B cell (primary cell): Measurements from ENCODE around the gene HABP2. TPM values are rescaled to one million over a fixed set of nuclear protein-coding genes. Genes with fewer than 3 reads are reported as not detected.

Experiments used
- ATAC-seq: fragments of 200-7000 bp; cut with Tn5 transposase; one replicate; pipeline ENCODE4 v1.10.0; 2021; ENCODE audit warnings: low read depth, mild to moderate bottlenecking, moderate number of reproducible peaks, moderate library complexity
- CTCF ChIA-PET: fragments of 350-600 bp; sonication (Branson Sonifier 250); formaldehyde crosslinking; loops from one replicate; lab custom pipeline; 2021; ENCODE audit warnings: antibody characterized with exemption, inconsistent platforms; lab: Charles Lee
- POLR2A ChIA-PET: fragments of 350-600 bp; sonication (Branson Sonifier 250); formaldehyde crosslinking; loops from one replicate; lab custom pipeline; 2021; ENCODE audit warnings: antibody characterized with exemption; lab: Charles Lee
- DNase-seq: peaks from one replicate; pipeline ENCODE4 v3.0.0; 2013
- H2AFZ ChIP-seq: 2 replicates; pipeline ENCODE4 v1.6.1; 2012; ENCODE audit warnings: mild to moderate bottlenecking, low read depth, low read length; ENCODE audit not compliant: insufficient read depth, poor library complexity, severe bottlenecking
- H3K27ac ChIP-seq, 2 donors: 1 replicate in 1 of 2; 2 replicates in 1 of 2; pipeline ENCODE4 v1.5.1; 2012 to 2013; ENCODE audit warnings: low read length in 2 of 2, mild to moderate bottlenecking in 2 of 2, moderate library complexity in 1 of 2
- H3K27me3 ChIP-seq, 4 experiments: fragments of 200-600 bp in 1 of 4; sonication (generic) in 1 of 4; replicated peaks in 1 of 4; 1 replicate in 2 of 4; 2 replicates in 2 of 4; pipeline versions ENCODE4 v1.6.1 to v1.7.0; 2013 to 2016; ENCODE audit warnings: low read length in 3 of 4, mild to moderate bottlenecking in 2 of 4, mixed read lengths in 1 of 4, moderate library complexity in 1 of 4; ENCODE audit not compliant: insufficient read depth in 4 of 4, control insufficient read depth in 3 of 4; ENCODE audit errors: control extremely low read depth in 1 of 4
- H3K36me3 ChIP-seq, 2 experiments: replicated peaks in 1 of 2; 1 replicate in 1 of 2; 2 replicates in 1 of 2; pipeline versions ENCODE4 v1.6.1 to v1.7.1; 2013; ENCODE audit warnings: low read length in 1 of 2; ENCODE audit not compliant: insufficient read depth in 2 of 2, control insufficient read depth in 1 of 2; ENCODE audit errors: control extremely low read depth in 1 of 2, extremely low read depth in 1 of 2
- H3K4me1 ChIP-seq, 2 donors: fragments of 200-600 bp in 1 of 2; sonication (generic) in 1 of 2; 1 replicate in 1 of 2; 2 replicates in 1 of 2; pipeline versions ENCODE4 v1.5.1 to v1.6.1; 2013 to 2017; ENCODE audit warnings: low read length in 2 of 2; ENCODE audit not compliant: control insufficient read depth in 2 of 2, insufficient read depth in 2 of 2
- H3K4me2 ChIP-seq: replicated peaks from 2 replicates; pipeline ENCODE3; 2012; ENCODE audit warnings: mild to moderate bottlenecking, low read depth, low read length; ENCODE audit not compliant: poor library complexity, severe bottlenecking
- H3K4me3 ChIP-seq, 5 experiments: fragments of 200-600 bp in 1 of 5; sonication (generic) in 1 of 5; 1 replicate in 3 of 5; 2 replicates in 2 of 5; pipeline versions ENCODE4 v1.5.1 to v1.7.0; 2011 to 2016; ENCODE audit warnings: low read length in 4 of 5, mild to moderate bottlenecking in 4 of 5, low read depth in 2 of 5, control low read depth in 1 of 5, moderate library complexity in 1 of 5; ENCODE audit not compliant: insufficient read depth in 1 of 5; ENCODE audit errors: control extremely low read depth in 1 of 5, extremely low read depth in 1 of 5
- H3K79me2 ChIP-seq: fragments of 200-600 bp; sonication (generic); one replicate; pipeline ENCODE4 v1.6.0; 2016; ENCODE audit warnings: low read length; ENCODE audit not compliant: control insufficient read depth, insufficient read depth
- H3K9ac ChIP-seq: fragments of 200-600 bp; sonication (generic); 2 replicates; pipeline ENCODE4 v1.6.1; 2017; ENCODE audit warnings: mild to moderate bottlenecking, low read length, moderate library complexity
- H3K9me3 ChIP-seq, 3 donors: one replicate each; pipeline versions ENCODE4 v1.6.1 to v1.7.1; 2013; ENCODE audit warnings: low read length in 2 of 3; ENCODE audit not compliant: control insufficient read depth in 2 of 3, insufficient read depth in 1 of 3; ENCODE audit errors: control extremely low read depth in 1 of 3
- H4K20me1 ChIP-seq: 2 replicates; pipeline ENCODE4 v1.6.0; 2012; ENCODE audit warnings: mild to moderate bottlenecking, low read length; ENCODE audit not compliant: insufficient read depth, control insufficient read depth, poor library complexity, severe bottlenecking
- H3K27ac Mint-ChIP-seq: one replicate; pipeline ENCODE4 v1.8.0; 2021; ENCODE audit warnings: mixed read lengths
- H3K27me3 Mint-ChIP-seq: one replicate; pipeline ENCODE4 v1.8.0; 2021; ENCODE audit warnings: mixed read lengths
- H3K4me1 Mint-ChIP-seq: one replicate; pipeline ENCODE4 v1.8.0; 2021; ENCODE audit warnings: mixed read lengths
- H3K4me3 Mint-ChIP-seq: one replicate; pipeline ENCODE4 v1.8.0; 2021; ENCODE audit warnings: mixed read lengths
- H3K9me3 Mint-ChIP-seq: one replicate; pipeline ENCODE4 v1.8.0; 2022; ENCODE audit warnings: mixed read lengths; ENCODE audit not compliant: insufficient read depth
- CTCF ChIP-seq: fragments of 200-600 bp; IDR thresholded peaks from one replicate; pipeline ENCODE4 v1.8.0; 2022; ENCODE audit warnings: antibody characterized with exemption, mild to moderate bottlenecking
- EZH2 ChIP-seq: IDR thresholded peaks from 2 replicates; pipeline ENCODE4 v1.6.1; 2012; ENCODE audit warnings: borderline replicate concordance, low read depth, mild to moderate bottlenecking, moderate library complexity, low read length; ENCODE audit not compliant: insufficient read depth, poor library complexity, severe bottlenecking
- WGBS: methylation state at CpG from one replicate; pipeline ENCODE4 v1.1.5; 2013; ENCODE audit warnings: missing lambda C conversion rate; ENCODE audit not compliant: insufficient coverage; 5-methylcytosine and 5-hydroxymethylcytosine counted together
- intact Hi-C: fragments of 100-400 bp; cut with micrococcal nuclease; formaldehyde crosslinking; loops from one replicate; pipeline ENCODE4 v1.10.0; 2022
- polyA plus RNA-seq: library from polyadenylated mRNA; depleted of rRNA; stranded (reverse); fragments of >200 nt; gene quantifications from 2 replicates; pipeline ENCODE4 v1.2.3, GENCODE V29; 2012
- total RNA-seq, 2 donors: library from RNA; stranded (reverse); fragments of 120-200 nt in 1 of 2; gene quantifications; 1 replicate in 1 of 2; 2 replicates in 1 of 2; pipeline versions ENCODE4 v1.2.3 to v1.2.4, GENCODE V29; 2013 to 2022

The HABP2 gene
- total and polyA plus RNA-seq, 2 donors (not counting 1 experiment from before 2014, with no cell fraction given), result not detected

DNA sequence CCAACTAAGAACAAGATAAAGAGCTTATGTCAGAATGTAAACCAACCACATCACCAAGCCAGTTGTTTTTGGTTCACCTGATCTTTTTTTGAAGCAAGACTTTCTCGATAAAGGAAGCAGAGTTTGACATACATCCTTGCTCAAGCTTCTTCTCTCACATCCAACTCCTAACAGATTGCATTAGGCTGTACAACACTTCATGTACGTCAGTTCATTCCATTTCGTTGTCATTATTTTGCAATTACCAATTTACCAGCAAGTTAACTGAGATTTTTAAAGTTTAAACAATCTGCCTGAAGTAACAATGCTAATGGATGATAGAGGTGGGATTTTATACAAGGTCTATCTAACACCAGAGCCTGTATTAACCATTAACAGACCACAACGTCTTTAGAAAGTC lies 70.0 kb downstream of the HABP2 start:
- TF ChIP-seq CTCF, result no peak
- no peak for TF ChIP-seq EZH2
- Histone ChIP-seq H3K4me3 (no peak overlapping the region), H3K27ac (no peak overlapping the region), H3K27me3 (peaks cover 0 to 3% (median 0%) of the 10 kb centered on the region in 4 experiments), H3K36me3 (no peaks in the 10 kb centered on the region), H3K4me2 (no peak overlapping the region), H3K4me1 (no peaks in the 10 kb centered on the region), H3K9ac (no peak overlapping the region), H3K79me2 (no peaks in the 10 kb centered on the region), H4K20me1 (no peaks in the 10 kb centered on the region), H2AFZ (no peak overlapping the region), H3K9me3 (no peaks in the 10 kb centered on the region)
- Mint-ChIP-seq H3K27me3 (peaks cover 21% of the 10 kb centered on the region), H3K4me1 (no peaks in the 10 kb centered on the region), H3K4me3 (no peak overlapping the region), H3K27ac (no peak overlapping the region), H3K9me3 (no peaks in the 10 kb centered on the region)
- ChIA-PET CTCF (no interaction called here), POLR2A (no interaction called here)
- intact Hi-C loops, result no loop called here
- DNase-seq (no peak), ATAC-seq (no peak)
- 93% methylated on average over 1 of the region's 4 CpGs for whole genome bisulfite sequencing

DNA sequence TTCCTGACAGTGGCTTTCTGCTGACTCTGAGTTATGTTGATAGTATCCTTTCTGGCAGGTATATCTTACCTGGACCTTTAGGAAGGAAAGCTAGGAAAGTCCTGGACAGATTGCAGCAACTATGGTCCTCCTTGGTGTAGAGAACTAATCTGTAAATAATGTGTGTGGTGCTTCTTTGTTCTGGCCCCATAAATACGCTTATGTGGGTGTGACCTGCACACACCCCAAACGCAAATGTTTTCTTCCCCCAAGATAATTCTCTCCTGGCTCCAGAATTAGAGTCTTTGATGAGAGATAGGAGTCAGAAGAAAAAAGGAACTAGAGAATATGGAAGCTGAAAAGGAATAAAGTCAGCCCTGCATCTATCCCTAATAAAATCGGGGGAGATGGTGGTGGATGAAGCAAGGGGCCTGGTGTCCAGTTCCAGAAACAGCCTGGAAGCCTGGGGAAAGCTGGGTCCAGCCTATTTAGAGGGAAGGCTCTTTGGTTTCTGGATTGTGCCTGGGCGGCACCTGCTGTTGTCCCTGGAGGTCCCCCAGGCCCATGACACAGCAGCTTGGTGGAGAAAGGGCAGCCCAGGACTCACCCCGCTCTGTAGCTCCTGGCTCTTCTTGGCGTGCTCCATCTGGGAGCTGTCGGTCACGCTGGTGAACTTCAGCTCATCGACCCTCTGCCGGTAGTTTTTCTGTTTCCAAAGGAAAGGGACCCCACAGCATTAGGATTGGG lies 72.8 kb downstream of the HABP2 start:
- H3K4me2 ChIP-seq, result no peak overlapping the region
- no peak overlapping the region for H3K27ac ChIP-seq
- no peak overlapping the region for H2AFZ ChIP-seq
- DNase-seq, result no peak
- no peak for ATAC-seq
- no peak for TF ChIP-seq CTCF
- TF ChIP-seq EZH2, result no peak
- Mint-ChIP-seq H3K27me3 (peaks cover 31% of the 10 kb centered on the region), H3K4me1 (no peaks in the 10 kb centered on the region), H3K27ac (no peak overlapping the region), H3K9me3 (no peaks in the 10 kb centered on the region), H3K4me3 (no peak overlapping the region)
- no peak overlapping the region for H3K4me3 ChIP-seq
- H3K79me2 ChIP-seq, result no peaks in the 10 kb centered on the region
- H3K4me1 ChIP-seq, result no peaks in the 10 kb centered on the region
- no peaks in the 10 kb centered on the region for H3K9me3 ChIP-seq
- peaks cover 0 to 3% (median 0%) of the 10 kb centered on the region in 4 experiments for H3K27me3 ChIP-seq
- ChIA-PET CTCF (no interaction called here), POLR2A (no interaction called here)
- intact Hi-C loops, result no loop called here
- no peak overlapping the region for H3K9ac ChIP-seq
- 92% methylated on average over 8 of the region's 10 CpGs for WGBS
- no peaks in the 10 kb centered on the region for H3K36me3 ChIP-seq
- H4K20me1 ChIP-seq, result no peaks in the 10 kb centered on the region
